GM06990 (cell line): ENCODE data around the gene ESF1.

Source experiments
- DNase-seq: peaks from one replicate; pipeline ENCODE4 v3.0.0-alpha.2; 2011; ENCODE audit not compliant: insufficient read length; ENCODE audit errors: extremely low read depth
- H3K27me3 ChIP-seq: replicated peaks from 2 replicates; pipeline ENCODE4 v1.6.0; 2011; ENCODE audit warnings: low read length; ENCODE audit not compliant: control insufficient read depth, insufficient read depth
- H3K36me3 ChIP-seq: 2 replicates; pipeline ENCODE4 v1.5.1; 2011; ENCODE audit warnings: low read length; ENCODE audit not compliant: control insufficient read depth, insufficient read depth
- H3K4me3 ChIP-seq: replicated peaks from 2 replicates; pipeline ENCODE4 v1.5.1; 2011; ENCODE audit warnings: low read depth, mild to moderate bottlenecking, control low read depth, low read length
- CTCF ChIP-seq: IDR thresholded peaks from 2 replicates; pipeline ENCODE4 v1.5.1; 2011; ENCODE audit warnings: low read length, control low read depth, mild to moderate bottlenecking, inconsistent platforms; ENCODE audit not compliant: insufficient read depth, poor library complexity, severe bottlenecking

Gene ESF1

GRCh38 chr20:13694420-13695150, 90.1 kb downstream of the ESF1 start:
- Histone ChIP-seq H3K27me3 (no peaks in the 10 kb centered on the region), H3K36me3 (no peaks in the 10 kb centered on the region), H3K4me3 (no peak overlapping the region)
- no peak for DNase-seq
- no peak for TF ChIP-seq CTCF

GRCh38 chr20:13692802-13693736, 91.7 kb downstream of the ESF1 start:
- DNase-seq, result no peak
- Histone ChIP-seq H3K36me3 (no peaks in the 10 kb centered on the region), H3K27me3 (no peaks in the 10 kb centered on the region; the same call in 1 of the 2 replicates), H3K4me3 (no peak overlapping the region)
- TF ChIP-seq CTCF, result no peak

- H3K36me3 ChIP-seq, result no peaks in the 10 kb centered on the region
- TF ChIP-seq CTCF, result no peak
- H3K27me3 ChIP-seq, result no peaks in the 10 kb centered on the region; the same call in 1 of the 2 replicates
- DNase-seq, result no peak
- H3K4me3 ChIP-seq, result no peak overlapping the region
Observed at GRCh38 chr20:13690943-13691342, 93.8 kb downstream of the ESF1 start.

GRCh38 chr20:13687815-13688214, 96.9 kb downstream of the ESF1 start:
- Histone ChIP-seq H3K4me3 (no peak overlapping the region), H3K27me3 (no peaks in the 10 kb centered on the region; the same call in 1 of the 2 replicates)
- no peak for DNase-seq

GRCh38 chr20:13685623-13686022, 99.1 kb downstream of the ESF1 start:
- Histone ChIP-seq H3K36me3 (no peaks in the 10 kb centered on the region), H3K4me3 (no peak overlapping the region)
- DNase-seq, result no peak

More at GRCh38 chr20:13687815-13688214, 96.9 kb downstream of the ESF1 start:
- TF ChIP-seq CTCF, result no peak
- no peaks in the 10 kb centered on the region for H3K36me3 ChIP-seq

More at GRCh38 chr20:13685623-13686022, 99.1 kb downstream of the ESF1 start:
- H3K27me3 ChIP-seq, result no peaks in the 10 kb centered on the region; the same call in 1 of the 2 replicates
- TF ChIP-seq CTCF, result no peak
